RPMI7951 (cell line): ENCODE results near the gene RPL3. TPM values are rescaled to one million over a fixed set of nuclear protein-coding genes. Genes with fewer than 3 reads are reported as not detected.

Experiments
- DNase-seq: peaks from one replicate; pipeline ENCODE4 v3.0.0-alpha.2; 2012; ENCODE audit warnings: low read depth
- total RNA-seq: library from RNA; depleted of rRNA; stranded (reverse); fragments of >200 nt; shearing (Covaris generic); gene quantifications from 2 replicates; pipeline ENCODE4 v1.2.3, GENCODE V29; 2014; rRNA removed

The RPL3 gene
- total RNA-seq, 1 experiment from 2014 or later, result 1,170 TPM

- DNase-seq, result no peak
These were observed 55.6 kb downstream of the RPL3 start for GRCh38 chr22:39263626-39264348.

Other genes with a start within 250 kb of the RPL3 start
- 54.8 and 63.6 TPM in 2 replicates for gene APOBEC3G, start 242.3 kb downstream of the RPL3 start, total RNA-seq
- gene APOBEC3H, start 222.4 kb downstream of the RPL3 start, total RNA-seq, result not detected in 2 replicates
- 1.4 and 1.6 TPM in 2 replicates for gene CBX7, start 166.9 kb downstream of the RPL3 start, total RNA-seq
- 1.2 and 1.7 TPM in 2 replicates for gene PDGFB, start 74.6 kb downstream of the RPL3 start, total RNA-seq
- gene SYNGR1, start 30.4 kb upstream of the RPL3 start, total RNA-seq, result 7.0 and 14.8 TPM in 2 replicates
- 7.6 and 8.0 TPM in 2 replicates for gene TAB1, start 80.2 kb upstream of the RPL3 start, total RNA-seq
- not detected in 2 replicates for gene MGAT3, start 137.4 kb upstream of the RPL3 start, total RNA-seq
- gene MIEF1, start 182.7 kb upstream of the RPL3 start, total RNA-seq, result 10.6 and 11.3 TPM in 2 replicates
- 190 and 217 TPM in 2 replicates for gene ATF4, start 200.9 kb upstream of the RPL3 start, total RNA-seq
- 74.9 and 132 TPM in 2 replicates for gene RPS19BP1, start 213.1 kb upstream of the RPL3 start, total RNA-seq